HCT116 (cell line): ENCODE measurements around the gene WNT7B.

Experiments
- CEBPB ChIP-seq: IDR thresholded peaks from 2 replicates; pipeline ENCODE4 v1.6.1; 2012; ENCODE audit warnings: low read depth
- ELF1 ChIP-seq: IDR thresholded peaks from 2 replicates; pipeline ENCODE4 v1.6.1; 2012; ENCODE audit warnings: low read depth, borderline replicate concordance
- EZH2 ChIP-seq: fragments of 200-600 bp; sonication (generic); IDR thresholded peaks from 2 replicates; pipeline ENCODE4 v1.6.1; 2017; ENCODE audit warnings: antibody characterized with exemption, mixed run types
- POLR2A ChIP-seq: IDR thresholded peaks from 2 replicates; pipeline ENCODE4 v1.7.0; 2011; ENCODE audit warnings: borderline replicate concordance; ENCODE audit not compliant: insufficient read depth, insufficient read length; ENCODE audit errors: extremely low read depth
- POLR2AphosphoS5 ChIP-seq: IDR thresholded peaks from 2 replicates; pipeline ENCODE4 v1.6.1; 2011; ENCODE audit warnings: mild to moderate bottlenecking, low read depth, low read length, moderate library complexity
- REST ChIP-seq: IDR thresholded peaks from 2 replicates; pipeline ENCODE4 v1.6.1; 2012; ENCODE audit warnings: low read depth
- TCF7L2 ChIP-seq: IDR thresholded peaks from 2 replicates; pipeline ENCODE4 v1.7.0; 2011; ENCODE audit warnings: borderline replicate concordance, inconsistent platforms; ENCODE audit not compliant: insufficient read depth, insufficient read length; ENCODE audit errors: extremely low read depth
- TF ChIP-seq, protein P1 (sequence below), 3 experiments: fragments of 200-600 bp in 1 of 3; sonication (generic) in 1 of 3; IDR thresholded peaks in 2 of 3; conservative IDR thresholded peaks in 1 of 3; 2 replicates each; pipeline ENCODE4 v1.5.1; 2012 to 2017; ENCODE audit warnings: low read depth in 2 of 3, low read length in 2 of 3, antibody characterized with exemption in 1 of 3, borderline replicate concordance in 1 of 3, control low read depth in 1 of 3, mild to moderate bottlenecking in 1 of 3, mixed read lengths in 1 of 3, mixed run types in 1 of 3, moderate library complexity in 1 of 3; ENCODE audit not compliant: insufficient read depth in 1 of 3
- TF ChIP-seq, protein P2 (sequence below): IDR thresholded peaks from 2 replicates; pipeline ENCODE4 v1.6.1; 2011; ENCODE audit warnings: mild to moderate bottlenecking, low read length, moderate library complexity; ENCODE audit not compliant: insufficient replicate concordance; ENCODE audit errors: extremely low read depth
- TF ChIP-seq, protein P3 (sequence below): IDR thresholded peaks from 2 replicates; pipeline ENCODE4 v1.6.1; 2012

- TF ChIP-seq, protein P1, sequence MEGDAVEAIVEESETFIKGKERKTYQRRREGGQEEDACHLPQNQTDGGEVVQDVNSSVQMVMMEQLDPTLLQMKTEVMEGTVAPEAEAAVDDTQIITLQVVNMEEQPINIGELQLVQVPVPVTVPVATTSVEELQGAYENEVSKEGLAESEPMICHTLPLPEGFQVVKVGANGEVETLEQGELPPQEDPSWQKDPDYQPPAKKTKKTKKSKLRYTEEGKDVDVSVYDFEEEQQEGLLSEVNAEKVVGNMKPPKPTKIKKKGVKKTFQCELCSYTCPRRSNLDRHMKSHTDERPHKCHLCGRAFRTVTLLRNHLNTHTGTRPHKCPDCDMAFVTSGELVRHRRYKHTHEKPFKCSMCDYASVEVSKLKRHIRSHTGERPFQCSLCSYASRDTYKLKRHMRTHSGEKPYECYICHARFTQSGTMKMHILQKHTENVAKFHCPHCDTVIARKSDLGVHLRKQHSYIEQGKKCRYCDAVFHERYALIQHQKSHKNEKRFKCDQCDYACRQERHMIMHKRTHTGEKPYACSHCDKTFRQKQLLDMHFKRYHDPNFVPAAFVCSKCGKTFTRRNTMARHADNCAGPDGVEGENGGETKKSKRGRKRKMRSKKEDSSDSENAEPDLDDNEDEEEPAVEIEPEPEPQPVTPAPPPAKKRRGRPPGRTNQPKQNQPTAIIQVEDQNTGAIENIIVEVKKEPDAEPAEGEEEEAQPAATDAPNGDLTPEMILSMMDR (IDR thresholded peaks at IDR 0.05 in 2 of 3, conservative IDR thresholded peaks at IDR 0.05 in 1 of 3; ENCODE audit: borderline replicate concordance in 1 of 3, insufficient read depth in 1 of 3, low read depth in 2 of 3, low read length in 2 of 3) = no peak
- TF ChIP-seq REST (no peak), CEBPB (no peak), POLR2AphosphoS5 (no peak), POLR2A (no peak), ELF1 (no peak), EZH2 (no peak), TCF7L2 (no peak)
- TF ChIP-seq, protein P2, sequence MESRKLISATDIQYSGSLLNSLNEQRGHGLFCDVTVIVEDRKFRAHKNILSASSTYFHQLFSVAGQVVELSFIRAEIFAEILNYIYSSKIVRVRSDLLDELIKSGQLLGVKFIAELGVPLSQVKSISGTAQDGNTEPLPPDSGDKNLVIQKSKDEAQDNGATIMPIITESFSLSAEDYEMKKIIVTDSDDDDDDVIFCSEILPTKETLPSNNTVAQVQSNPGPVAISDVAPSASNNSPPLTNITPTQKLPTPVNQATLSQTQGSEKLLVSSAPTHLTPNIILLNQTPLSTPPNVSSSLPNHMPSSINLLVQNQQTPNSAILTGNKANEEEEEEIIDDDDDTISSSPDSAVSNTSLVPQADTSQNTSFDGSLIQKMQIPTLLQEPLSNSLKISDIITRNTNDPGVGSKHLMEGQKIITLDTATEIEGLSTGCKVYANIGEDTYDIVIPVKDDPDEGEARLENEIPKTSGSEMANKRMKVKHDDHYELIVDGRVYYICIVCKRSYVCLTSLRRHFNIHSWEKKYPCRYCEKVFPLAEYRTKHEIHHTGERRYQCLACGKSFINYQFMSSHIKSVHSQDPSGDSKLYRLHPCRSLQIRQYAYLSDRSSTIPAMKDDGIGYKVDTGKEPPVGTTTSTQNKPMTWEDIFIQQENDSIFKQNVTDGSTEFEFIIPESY = no peak
- TF ChIP-seq, protein P3, sequence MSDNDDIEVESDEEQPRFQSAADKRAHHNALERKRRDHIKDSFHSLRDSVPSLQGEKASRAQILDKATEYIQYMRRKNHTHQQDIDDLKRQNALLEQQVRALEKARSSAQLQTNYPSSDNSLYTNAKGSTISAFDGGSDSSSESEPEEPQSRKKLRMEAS = no peak
Measured at GRCh38 chr22:46012182-46012880, 35.4 kb upstream of the WNT7B start.
